Measurements from ENCODE around the gene SLC4A3. TPM values are rescaled to one million over a fixed set of nuclear protein-coding genes. Genes with fewer than 3 reads are reported as not detected.

SLC4A3 gene
- total and polyA plus RNA-seq, 8 donors: 1.4 to 10.2 (median 2.9) TPM

- intact Hi-C loops (cut with DNase I): no loop called here
- peaks cover 0 to 4% (median 0%) of the 10 kb centered on the region in 4 donors for H3K27me3 ChIP-seq
- no peak for ATAC-seq
- no peak for DNase-seq
- no peak overlapping the region for H3K4me3 ChIP-seq
- H3K36me3 ChIP-seq: no peaks in the 10 kb centered on the region
- no peaks in the 10 kb centered on the region for H3K4me1 ChIP-seq
- no peaks in the 10 kb centered on the region for H3K9me3 ChIP-seq
- no peak for FAIRE-seq
- no peak overlapping the region for H3K27ac ChIP-seq
- 70 to 71% methylated on average over 10 of the region's 10 CpGs for WGBS, 2 donors
- TF ChIP-seq, protein P1, sequence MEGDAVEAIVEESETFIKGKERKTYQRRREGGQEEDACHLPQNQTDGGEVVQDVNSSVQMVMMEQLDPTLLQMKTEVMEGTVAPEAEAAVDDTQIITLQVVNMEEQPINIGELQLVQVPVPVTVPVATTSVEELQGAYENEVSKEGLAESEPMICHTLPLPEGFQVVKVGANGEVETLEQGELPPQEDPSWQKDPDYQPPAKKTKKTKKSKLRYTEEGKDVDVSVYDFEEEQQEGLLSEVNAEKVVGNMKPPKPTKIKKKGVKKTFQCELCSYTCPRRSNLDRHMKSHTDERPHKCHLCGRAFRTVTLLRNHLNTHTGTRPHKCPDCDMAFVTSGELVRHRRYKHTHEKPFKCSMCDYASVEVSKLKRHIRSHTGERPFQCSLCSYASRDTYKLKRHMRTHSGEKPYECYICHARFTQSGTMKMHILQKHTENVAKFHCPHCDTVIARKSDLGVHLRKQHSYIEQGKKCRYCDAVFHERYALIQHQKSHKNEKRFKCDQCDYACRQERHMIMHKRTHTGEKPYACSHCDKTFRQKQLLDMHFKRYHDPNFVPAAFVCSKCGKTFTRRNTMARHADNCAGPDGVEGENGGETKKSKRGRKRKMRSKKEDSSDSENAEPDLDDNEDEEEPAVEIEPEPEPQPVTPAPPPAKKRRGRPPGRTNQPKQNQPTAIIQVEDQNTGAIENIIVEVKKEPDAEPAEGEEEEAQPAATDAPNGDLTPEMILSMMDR (IDR thresholded peaks at IDR 0.05): no peak
Measured at GRCh38 chr2:219691571-219691970, 64.1 kb downstream of the SLC4A3 start.

Other genes starting within 250 kb of the SLC4A3 start
- gene DNPEP, start 239.7 kb upstream of the SLC4A3 start, total RNA-seq: 10 to 100 TPM; 21.0 to 32.8 (median 25.1) TPM
- gene DNPEP, start 239.7 kb upstream of the SLC4A3 start, polyA plus RNA-seq: 10 to 100 TPM; 54.6 to 89.4 TPM
- gene DES, start 209.3 kb upstream of the SLC4A3 start, total RNA-seq: 1 to 10 TPM in 5 of 6 donors, under 1 TPM in 1; 0.75 to 6.1 (median 1.9) TPM
- 100 to 1,000 TPM in 1 of 2 donors, 10 to 100 TPM in 1; 12.6 to 101 TPM for gene DES, start 209.3 kb upstream of the SLC4A3 start, polyA plus RNA-seq
- gene SPEG, start 192.8 kb upstream of the SLC4A3 start, total RNA-seq: 1 to 10 TPM; 2.6 to 4.9 (median 3.6) TPM
- 10 to 100 TPM; 21.9 to 33.3 TPM for gene SPEG, start 192.8 kb upstream of the SLC4A3 start, polyA plus RNA-seq
- 10 to 100 TPM; 24.4 to 40.6 (median 33.6) TPM for gene GMPPA, start 128.7 kb upstream of the SLC4A3 start, total RNA-seq
- 10 to 100 TPM; 88.7 to 90.8 TPM for gene GMPPA, start 128.7 kb upstream of the SLC4A3 start, polyA plus RNA-seq
- under 1 TPM in 2 of 6 donors, not detected in 4; 0.04 to 0.09 TPM for gene ASIC4, start 113.1 kb upstream of the SLC4A3 start, total RNA-seq
- under 1 TPM; 0.27 to 0.38 TPM for gene ASIC4, start 113.1 kb upstream of the SLC4A3 start, polyA plus RNA-seq
- gene CHPF, start 83.8 kb upstream of the SLC4A3 start, total RNA-seq: 100 to 1,000 TPM in 1 of 6 donors, 10 to 100 TPM in 5; 55.1 to 105 (median 68.5) TPM
- gene CHPF, start 83.8 kb upstream of the SLC4A3 start, polyA plus RNA-seq: 10 to 100 TPM; 63.4 to 83.3 TPM
- gene TMEM198, start 83.6 kb upstream of the SLC4A3 start, total RNA-seq: 1 to 10 TPM; 2.6 to 7.1 (median 5.1) TPM
- 10 to 100 TPM in 1 of 2 donors, 1 to 10 TPM in 1; 9.0 to 13.3 TPM for gene TMEM198, start 83.6 kb upstream of the SLC4A3 start, polyA plus RNA-seq
- 10 to 100 TPM; 54.7 to 94.5 (median 68.2) TPM for gene OBSL1, start 56.1 kb upstream of the SLC4A3 start, total RNA-seq
- gene OBSL1, start 56.1 kb upstream of the SLC4A3 start, polyA plus RNA-seq: 100 to 1,000 TPM; 270 to 332 TPM
- gene INHA, start 55.3 kb upstream of the SLC4A3 start, total RNA-seq: 1 to 10 TPM in 5 of 6 donors, under 1 TPM in 1; 0.94 to 8.9 (median 3.9) TPM
- gene INHA, start 55.3 kb upstream of the SLC4A3 start, polyA plus RNA-seq: 1 to 10 TPM; 3.5 to 4.1 TPM
- gene STK11IP, start 29.8 kb upstream of the SLC4A3 start, total RNA-seq: 10 to 100 TPM in 5 of 6 donors, 1 to 10 TPM in 1; 9.0 to 22.6 (median 12.2) TPM
- gene STK11IP, start 29.8 kb upstream of the SLC4A3 start, polyA plus RNA-seq: 10 to 100 TPM; 39.2 to 43.8 TPM